Neural cell (in vitro differentiated cells): ENCODE measurements around the gene CUBN. TPM values are rescaled to one million over a fixed set of nuclear protein-coding genes. Genes with fewer than 3 reads are reported as not detected.

ENCODE experiments used
- H2AFZ ChIP-seq: fragments of 200-600, 300-800 bp; sonication (generic), shearing (Covaris generic); 2 replicates; pipeline ENCODE4 v1.6.0; 2014; ENCODE audit warnings: low read depth, mild to moderate bottlenecking, antibody characterized with exemption, low read length, moderate library complexity
- H3F3A ChIP-seq: fragments of 200-600 bp; shearing (Covaris generic); 2 replicates; pipeline ENCODE4 v1.6.1; 2016; ENCODE audit warnings: mild to moderate bottlenecking, moderate library complexity, mixed read lengths, antibody characterized with exemption, low read length; ENCODE audit not compliant: insufficient read depth, poor library complexity, severe bottlenecking
- H3K27ac ChIP-seq: fragments of 200-600, 300-800 bp; sonication (generic), shearing (Covaris generic); 2 replicates; pipeline ENCODE4 v1.5.1; 2014; ENCODE audit warnings: mild to moderate bottlenecking, low read length, moderate library complexity
- H3K27me3 ChIP-seq: fragments of 300-800, 200-600 bp; sonication (generic), shearing (Covaris generic); 2 replicates; pipeline ENCODE4 v1.6.0; 2014; ENCODE audit warnings: mild to moderate bottlenecking, low read depth, low read length, moderate library complexity; ENCODE audit not compliant: insufficient read depth
- H3K36me3 ChIP-seq: fragments of 300-800, 200-600 bp; sonication (generic), shearing (Covaris generic); 2 replicates; pipeline ENCODE4 v1.5.1; 2014; ENCODE audit warnings: mild to moderate bottlenecking, antibody characterized with exemption, low read length, moderate library complexity; ENCODE audit not compliant: insufficient read depth
- H3K4me2 ChIP-seq: fragments of 300-800, 200-600 bp; sonication (generic), shearing (Covaris generic); 2 replicates; pipeline ENCODE4 v1.6.0; 2014; ENCODE audit warnings: mild to moderate bottlenecking, low read length
- H3K4me3 ChIP-seq: fragments of 300-800, 200-600 bp; sonication (generic), shearing (Covaris generic); 2 replicates; pipeline ENCODE4 v1.5.1; 2014; ENCODE audit warnings: mild to moderate bottlenecking, low read length, moderate library complexity
- H3K79me2 ChIP-seq: fragments of 200-600 bp; shearing (Covaris generic); replicated peaks from 2 replicates; pipeline ENCODE4 v1.6.0; 2014; ENCODE audit warnings: mild to moderate bottlenecking, low read length, moderate library complexity; ENCODE audit not compliant: insufficient read depth
- H3K9ac ChIP-seq: fragments of 300-800, 200-600 bp; sonication (generic), shearing (Covaris generic); 2 replicates; pipeline ENCODE4 v1.6.1; 2016; ENCODE audit warnings: mild to moderate bottlenecking, low read length, mixed read lengths
- H3K9me2 ChIP-seq: fragments of 200-600 bp; shearing (Covaris generic); 2 replicates; pipeline ENCODE4 v1.6.1; 2016; ENCODE audit warnings: mild to moderate bottlenecking, low read length, mixed read lengths; ENCODE audit not compliant: insufficient read depth
- H3K9me3 ChIP-seq: fragments of 200-600, 300-800 bp; sonication (generic), shearing (Covaris generic); 2 replicates; pipeline ENCODE4 v1.6.1; 2016; ENCODE audit warnings: mild to moderate bottlenecking, mixed run types, low read length, moderate library complexity, mixed read lengths
- H4K20me1 ChIP-seq: fragments of 200-600 bp; shearing (Covaris generic); 2 replicates; pipeline ENCODE4 v1.6.1; 2016; ENCODE audit warnings: mild to moderate bottlenecking, mixed run types; ENCODE audit not compliant: insufficient read depth
- CTCF ChIP-seq: fragments of 450-650 bp; IDR thresholded peaks from 2 replicates; pipeline ENCODE4 v1.5.1; 2014; ENCODE audit warnings: antibody characterized with exemption, mild to moderate bottlenecking, moderate library complexity; ENCODE audit not compliant: poor library complexity, severe bottlenecking
- EP300 ChIP-seq: fragments of 450-650 bp; conservative IDR thresholded peaks from 2 replicates; pipeline ENCODE4 v1.6.1; 2014; ENCODE audit warnings: antibody characterized with exemption, mild to moderate bottlenecking, moderate library complexity; ENCODE audit not compliant: poor library complexity, severe bottlenecking
- EZH2 ChIP-seq: fragments of 200-600, 300-800 bp; shearing (Covaris generic), sonication (generic); IDR thresholded peaks from 2 replicates; pipeline ENCODE4 v1.6.1; 2014; ENCODE audit warnings: antibody characterized with exemption, low read length, borderline replicate concordance, mild to moderate bottlenecking; ENCODE audit not compliant: insufficient read depth, poor library complexity, severe bottlenecking
- MXI1 ChIP-seq: fragments of 450-650 bp; conservative IDR thresholded peaks from 2 replicates; pipeline ENCODE4 v1.6.1; 2014; ENCODE audit warnings: antibody characterized with exemption, mild to moderate bottlenecking; ENCODE audit not compliant: poor library complexity, severe bottlenecking
- POLR2AphosphoS5 ChIP-seq: IDR thresholded peaks from 2 replicates; pipeline ENCODE4 v1.6.1; 2012
- RAD21 ChIP-seq: fragments of 450-650 bp; conservative IDR thresholded peaks from 2 replicates; pipeline ENCODE4 v1.6.1; 2014; ENCODE audit warnings: antibody characterized with exemption, mild to moderate bottlenecking, moderate library complexity
- REST ChIP-seq: IDR thresholded peaks from 2 replicates; pipeline ENCODE4 v1.6.1; 2012; ENCODE audit warnings: borderline replicate concordance
- SMC3 ChIP-seq: fragments of 450-650 bp; conservative IDR thresholded peaks from 2 replicates; pipeline ENCODE4 v1.6.1; 2014; ENCODE audit warnings: antibody characterized with exemption, mild to moderate bottlenecking, moderate library complexity; ENCODE audit not compliant: poor library complexity
- TAF1 ChIP-seq: IDR thresholded peaks from 2 replicates; pipeline ENCODE4 v1.6.1; 2012; ENCODE audit warnings: low read depth
- polyA plus RNA-seq: library from polyadenylated mRNA; depleted of rRNA; stranded (reverse); fragments of >200 nt; gene quantifications from 2 replicates; pipeline ENCODE4 v1.2.3, GENCODE V29; 2014

CUBN gene
- polyA plus RNA-seq, 1 donor from 2014 or later, result 7.1 TPM

DNA sequence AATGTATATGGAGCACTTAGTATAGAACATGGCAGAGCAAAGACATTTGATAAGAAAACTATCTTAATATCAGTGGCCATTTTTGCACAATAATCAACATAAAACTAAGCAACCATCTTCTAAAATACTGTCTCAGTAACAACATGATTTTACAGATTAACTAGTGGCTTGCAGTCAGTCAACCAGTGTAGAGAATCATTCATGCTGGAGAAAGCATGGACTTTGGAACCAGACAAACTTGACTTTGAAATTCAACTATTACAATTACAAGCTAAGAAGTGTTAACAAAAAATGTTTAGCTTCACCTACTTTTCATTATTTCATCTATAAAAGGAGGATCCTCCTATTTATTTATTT, 27.7 kb downstream of the CUBN start:
- no peaks in the 10 kb centered on the region for H3K27me3 ChIP-seq
- H4K20me1 ChIP-seq, result no peaks in the 10 kb centered on the region

DNA sequence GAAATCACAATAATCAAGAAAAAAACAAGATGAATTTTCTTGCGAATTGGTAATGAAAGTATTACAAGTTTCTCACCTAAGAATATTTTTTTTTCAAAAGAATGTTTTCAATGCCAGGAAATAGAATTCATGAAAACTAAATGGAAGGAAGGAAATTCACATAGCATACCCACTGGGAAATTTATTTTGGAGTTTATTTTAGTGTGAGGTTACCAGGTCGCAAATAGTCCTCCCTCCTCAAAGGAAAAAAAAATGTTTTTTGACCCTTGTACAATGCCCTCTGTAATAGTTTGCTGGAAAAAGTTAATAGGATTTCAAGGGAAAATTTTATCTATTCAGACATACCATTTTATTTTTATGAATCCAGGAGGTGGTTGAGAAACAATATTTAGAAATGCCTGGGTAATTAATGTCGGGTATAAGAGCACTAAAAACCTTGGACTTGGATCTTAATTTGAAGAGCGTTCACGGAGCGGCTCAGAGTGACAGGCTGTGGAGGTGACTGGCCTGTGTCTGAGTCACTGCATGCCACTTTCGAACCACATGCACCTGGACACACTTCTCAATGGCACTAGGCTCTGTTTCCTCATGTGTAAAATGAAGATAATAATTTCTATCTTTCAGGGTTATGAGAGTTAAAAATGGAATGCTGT, 28.2 kb downstream of the CUBN start:
- Histone ChIP-seq H4K20me1 (no peaks in the 10 kb centered on the region), H3K27me3 (no peaks in the 10 kb centered on the region), H3K9ac (no peak overlapping the region), H3K27ac (no peak overlapping the region), H3K4me3 (no peak overlapping the region), H3K9me2 (no peaks in the 10 kb centered on the region), H3F3A (no peaks in the 10 kb centered on the region), H3K79me2 (no peaks in the 10 kb centered on the region), H3K4me2 (no peak overlapping the region), H3K36me3 (peaks cover 6% of the 10 kb centered on the region), H2AFZ (no peak overlapping the region), H3K9me3 (no peaks in the 10 kb centered on the region)
- no peak for TF ChIP-seq SMC3

More for the DNA sequence above, 27.7 kb downstream of the CUBN start:
- TF ChIP-seq RAD21 (no peak), CTCF (no peak), EP300 (no peak), POLR2AphosphoS5 (no peak), MXI1 (no peak), TAF1 (no peak), REST (no peak), SMC3 (no peak), EZH2 (no peak)
- Histone ChIP-seq H3K4me2 (no peak overlapping the region), H3K79me2 (no peaks in the 10 kb centered on the region), H3K4me3 (no peak overlapping the region), H3F3A (no peaks in the 10 kb centered on the region), H2AFZ (no peak overlapping the region), H3K9me3 (no peaks in the 10 kb centered on the region), H3K9ac (no peak overlapping the region), H3K36me3 (peaks cover 6% of the 10 kb centered on the region), H3K9me2 (no peaks in the 10 kb centered on the region), H3K27ac (no peak overlapping the region)

- Histone ChIP-seq H2AFZ (no peak overlapping the region), H3K36me3 (peaks cover 6% of the 10 kb centered on the region), H3K4me2 (no peak overlapping the region), H3K9me3 (no peaks in the 10 kb centered on the region), H3K27me3 (no peaks in the 10 kb centered on the region), H3K9ac (no peak overlapping the region), H3K4me3 (no peak overlapping the region), H4K20me1 (no peaks in the 10 kb centered on the region), H3F3A (no peaks in the 10 kb centered on the region), H3K9me2 (no peaks in the 10 kb centered on the region), H3K27ac (no peak overlapping the region), H3K79me2 (no peaks in the 10 kb centered on the region)
- no peak for TF ChIP-seq RAD21
- no peak for TF ChIP-seq REST
- TF ChIP-seq CTCF, result no peak
These were observed 29.0 kb downstream of the CUBN start for GRCh38 chr10:17100586-17100985.
